ENCODE data around the gene VPS26B.

Gene VPS26B

DNA sequence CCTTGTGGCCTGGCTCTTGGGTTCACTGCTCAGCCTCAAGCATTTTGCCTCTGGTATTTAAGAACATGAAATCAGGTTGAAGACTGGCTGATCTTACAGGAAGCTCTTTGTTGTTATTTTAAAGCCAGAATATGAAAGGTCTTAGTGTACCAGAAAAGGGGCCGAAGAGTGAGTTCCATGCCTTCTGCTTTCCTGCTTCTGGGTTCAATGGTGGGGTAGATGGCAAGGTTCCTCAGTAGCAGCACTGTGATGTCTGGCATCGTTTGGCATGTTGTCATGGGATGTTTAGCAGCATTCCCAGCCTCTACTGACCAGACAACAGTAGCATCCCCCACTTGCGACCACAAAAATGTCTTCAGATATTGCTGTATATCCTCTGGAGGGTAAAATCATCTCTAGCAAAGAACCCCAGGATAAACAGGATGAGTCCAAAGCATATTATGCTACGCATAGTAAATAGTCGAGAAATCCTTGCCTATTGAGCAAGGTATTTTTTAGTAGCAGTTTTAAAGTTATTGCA lies 2.4 kb downstream of the VPS26B start:
- Histone ChIP-seq H3K36me3 (ENCODE audit: insufficient read depth, low read length) (0 out of 2 replicates have a peak, but pooled peaks cover 6% of the 10 kb centered on the region), H3K9ac (ENCODE audit: insufficient read length) (no peak overlapping the region), H3K4me3 (peak overlapping the region; percentile 99; the same call in 1 of the 2 replicates), H3K27ac (no peak overlapping the region), H3K9me3 (ENCODE audit: low read depth, low read length) (no peaks in the 10 kb centered on the region)
- TF ChIP-seq POLR2AphosphoS5 (IDR thresholded peaks at IDR 0.05; ENCODE audit: borderline replicate concordance, low read depth, low read length) (no peak), FOXP2 (optimal IDR thresholded peaks at IDR 0.05; ENCODE audit: control extremely low read depth, extremely low read length, insufficient read depth) (no peak), EZH2 (IDR thresholded peaks at IDR 0.05) (no peak)
- no peak for DNase-seq (ENCODE audit: low read depth, low spot score)

- no peak for TF ChIP-seq FOXP2 (optimal IDR thresholded peaks at IDR 0.05; ENCODE audit: control extremely low read depth, extremely low read length, insufficient read depth)
- TF ChIP-seq EZH2 (IDR thresholded peaks at IDR 0.05): no peak
- no peak for TF ChIP-seq POLR2AphosphoS5 (IDR thresholded peaks at IDR 0.05; ENCODE audit: borderline replicate concordance, low read depth, low read length)
- no peak for DNase-seq (ENCODE audit: low read depth, low spot score)
- H3K27ac ChIP-seq: no peak overlapping the region
- H3K9me3 ChIP-seq (ENCODE audit: low read depth, low read length): no peaks in the 10 kb centered on the region
- H3K9ac ChIP-seq (ENCODE audit: insufficient read length): no peak overlapping the region
- H3K4me3 ChIP-seq: no peak overlapping the region
- H3K36me3 ChIP-seq (ENCODE audit: insufficient read depth, low read length): no peaks in the 10 kb centered on the region
Observed at GRCh38 chr11:134228625-134229024, 4.2 kb downstream of the VPS26B start.

- DNase-seq (ENCODE audit: low read depth, low spot score): no peak
- H3K4me3 ChIP-seq: no peak overlapping the region
- H3K36me3 ChIP-seq (ENCODE audit: insufficient read depth, low read length): no peaks in the 10 kb centered on the region
- no peak for TF ChIP-seq EZH2 (IDR thresholded peaks at IDR 0.05)
- TF ChIP-seq POLR2AphosphoS5 (IDR thresholded peaks at IDR 0.05; ENCODE audit: borderline replicate concordance, low read depth, low read length): no peak
- no peak for TF ChIP-seq FOXP2 (optimal IDR thresholded peaks at IDR 0.05; ENCODE audit: control extremely low read depth, extremely low read length, insufficient read depth)
- no peaks in the 10 kb centered on the region for H3K9me3 ChIP-seq (ENCODE audit: low read depth, low read length)
- no peak overlapping the region for H3K27ac ChIP-seq
- H3K9ac ChIP-seq (ENCODE audit: insufficient read length): no peak overlapping the region
Observed at GRCh38 chr11:134229126-134229790, 4.8 kb downstream of the VPS26B start.

DNA sequence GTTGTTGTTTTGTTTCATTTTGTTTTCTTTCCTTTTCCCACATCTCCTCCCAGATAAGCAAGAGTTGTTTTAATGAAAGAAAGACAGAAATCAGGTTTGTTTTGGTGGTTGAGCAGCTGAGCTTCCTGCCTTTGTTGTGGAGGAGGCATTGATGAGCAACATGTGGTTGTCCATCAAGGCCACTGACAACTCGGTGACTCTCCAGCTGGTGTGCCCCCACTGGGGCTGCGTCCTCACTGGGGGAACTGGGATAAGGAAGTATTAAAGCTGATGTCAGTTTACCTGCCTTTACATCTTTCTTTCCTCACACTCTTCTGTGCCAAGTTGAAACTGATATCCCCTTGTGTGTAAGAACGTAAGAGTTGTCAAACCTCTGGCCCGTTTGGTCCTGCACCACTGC lies 5.9 kb downstream of the VPS26B start:
- Histone ChIP-seq H3K36me3 (ENCODE audit: insufficient read depth, low read length) (no peaks in the 10 kb centered on the region; the same call in 1 of the 2 replicates), H3K27ac (no peak overlapping the region), H3K4me3 (no peak overlapping the region), H3K9me3 (ENCODE audit: low read depth, low read length) (no peaks in the 10 kb centered on the region), H3K9ac (ENCODE audit: insufficient read length) (no peak overlapping the region)
- no peak for TF ChIP-seq POLR2AphosphoS5 (IDR thresholded peaks at IDR 0.05; ENCODE audit: borderline replicate concordance, low read depth, low read length)
- no peak for TF ChIP-seq FOXP2 (optimal IDR thresholded peaks at IDR 0.05; ENCODE audit: control extremely low read depth, extremely low read length, insufficient read depth)
- TF ChIP-seq EZH2 (IDR thresholded peaks at IDR 0.05): no peak
- DNase-seq (ENCODE audit: low read depth, low spot score): no peak

DNA sequence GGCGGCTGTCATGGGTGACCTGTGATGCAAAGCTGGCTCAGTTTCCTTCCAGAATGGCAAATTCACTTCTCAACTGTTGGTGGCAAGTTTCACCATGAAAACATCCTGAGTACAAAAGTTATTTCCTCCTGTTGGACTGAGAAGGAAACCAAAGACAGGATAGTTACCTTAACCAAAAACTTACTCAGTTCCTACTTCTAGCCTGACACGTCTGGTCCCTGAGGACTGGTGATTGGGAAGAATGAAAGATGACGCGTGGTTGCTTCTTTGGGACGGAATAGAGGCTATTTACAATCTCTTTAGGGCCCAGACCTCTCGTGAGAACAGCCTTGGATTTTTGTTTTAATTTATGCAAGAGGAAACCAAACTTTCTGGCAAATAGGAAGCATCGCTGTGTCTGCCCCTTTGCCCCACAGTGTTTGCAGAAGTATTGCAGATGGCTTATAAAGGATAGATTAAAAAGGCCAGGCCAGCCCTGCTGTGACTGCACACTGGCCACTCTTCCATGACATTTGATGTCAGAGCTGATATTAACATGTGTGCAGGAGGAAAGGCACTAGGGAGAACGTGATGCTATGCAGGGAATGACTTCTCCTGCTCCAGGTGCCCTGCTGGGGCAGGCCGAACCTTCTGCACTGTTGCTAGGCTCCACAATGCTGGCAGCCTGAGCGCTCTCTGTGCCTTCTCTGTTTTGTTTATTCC lies 7.6 kb downstream of the VPS26B start:
- TF ChIP-seq EZH2 (IDR thresholded peaks at IDR 0.05) (no peak), FOXP2 (optimal IDR thresholded peaks at IDR 0.05; ENCODE audit: control extremely low read depth, extremely low read length, insufficient read depth) (no peak), POLR2AphosphoS5 (IDR thresholded peaks at IDR 0.05; ENCODE audit: borderline replicate concordance, low read depth, low read length) (no peak)
- no peaks in the 10 kb centered on the region for H3K9me3 ChIP-seq (ENCODE audit: low read depth, low read length)
- H3K9ac ChIP-seq (ENCODE audit: insufficient read length): no peak overlapping the region
- H3K27ac ChIP-seq: no peak overlapping the region
- peaks cover 5% of the 10 kb centered on the region; the same call in 1 of the 2 replicates for H3K36me3 ChIP-seq (ENCODE audit: insufficient read depth, low read length)
- no peak for DNase-seq (ENCODE audit: low read depth, low spot score)
- no peak overlapping the region for H3K4me3 ChIP-seq

DNA sequence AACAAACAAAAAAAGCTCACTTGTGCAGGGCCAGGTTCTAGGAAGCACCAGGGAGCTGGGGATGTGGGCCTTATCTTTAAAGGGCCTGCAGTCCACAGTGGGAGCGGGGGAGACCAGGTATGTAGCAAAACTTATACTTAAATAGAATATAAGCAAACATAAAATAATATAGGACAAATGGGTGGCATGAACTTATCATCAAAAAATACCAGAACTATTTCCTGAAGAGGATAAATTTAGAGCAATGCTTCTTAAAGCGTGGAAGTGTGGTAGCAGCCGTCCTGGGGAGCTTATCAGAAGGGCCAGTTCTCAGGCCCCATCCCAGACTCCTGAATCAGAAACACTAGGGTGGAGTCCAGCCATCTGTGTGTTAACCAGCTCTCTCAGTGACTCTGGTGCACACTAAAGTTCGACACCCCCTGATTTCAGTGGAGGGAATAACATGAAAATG lies 9.3 kb downstream of the VPS26B start:
- DNase-seq (ENCODE audit: low read depth, low spot score): no peak
- H3K36me3 ChIP-seq (ENCODE audit: insufficient read depth, low read length): peaks cover 5% of the 10 kb centered on the region; the same call in 1 of the 2 replicates
- H3K27ac ChIP-seq: no peak overlapping the region
- H3K4me3 ChIP-seq: no peak overlapping the region
- TF ChIP-seq FOXP2 (optimal IDR thresholded peaks at IDR 0.05; ENCODE audit: control extremely low read depth, extremely low read length, insufficient read depth): no peak
- no peak for TF ChIP-seq POLR2AphosphoS5 (IDR thresholded peaks at IDR 0.05; ENCODE audit: borderline replicate concordance, low read depth, low read length)
- TF ChIP-seq EZH2 (IDR thresholded peaks at IDR 0.05): no peak
- no peak overlapping the region for H3K9ac ChIP-seq (ENCODE audit: insufficient read length)
- no peaks in the 10 kb centered on the region for H3K9me3 ChIP-seq (ENCODE audit: low read depth, low read length)

DNA sequence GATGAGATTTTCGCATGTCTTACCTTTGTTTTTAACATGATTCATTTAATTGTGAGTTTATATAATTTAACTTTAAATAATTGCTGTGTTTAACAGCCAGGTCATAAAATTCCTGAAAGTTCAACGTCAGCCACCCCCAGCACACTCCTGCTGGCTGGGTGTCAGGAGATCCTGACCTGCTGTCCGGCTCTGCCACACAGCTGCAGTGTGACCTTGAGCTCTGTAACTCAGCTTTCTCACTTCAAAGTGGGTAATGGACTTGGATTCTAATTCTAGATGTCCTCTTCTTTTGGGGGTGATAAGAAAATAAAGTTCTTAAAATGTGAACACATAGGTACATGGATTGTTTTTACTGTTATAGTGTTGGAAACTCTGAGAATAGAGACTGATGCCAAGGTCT lies 10.9 kb downstream of the VPS26B start:
- Histone ChIP-seq H3K27ac (no peak overlapping the region), H3K9ac (ENCODE audit: insufficient read length) (no peak overlapping the region), H3K36me3 (ENCODE audit: insufficient read depth, low read length) (peaks cover 17% of the 10 kb centered on the region; the same call in 1 of the 2 replicates), H3K4me3 (no peak overlapping the region), H3K9me3 (ENCODE audit: low read depth, low read length) (no peaks in the 10 kb centered on the region)
- DNase-seq (ENCODE audit: low read depth, low spot score): no peak
- TF ChIP-seq POLR2AphosphoS5 (IDR thresholded peaks at IDR 0.05; ENCODE audit: borderline replicate concordance, low read depth, low read length) (no peak), FOXP2 (optimal IDR thresholded peaks at IDR 0.05; ENCODE audit: control extremely low read depth, extremely low read length, insufficient read depth) (no peak), EZH2 (IDR thresholded peaks at IDR 0.05) (no peak)

DNA sequence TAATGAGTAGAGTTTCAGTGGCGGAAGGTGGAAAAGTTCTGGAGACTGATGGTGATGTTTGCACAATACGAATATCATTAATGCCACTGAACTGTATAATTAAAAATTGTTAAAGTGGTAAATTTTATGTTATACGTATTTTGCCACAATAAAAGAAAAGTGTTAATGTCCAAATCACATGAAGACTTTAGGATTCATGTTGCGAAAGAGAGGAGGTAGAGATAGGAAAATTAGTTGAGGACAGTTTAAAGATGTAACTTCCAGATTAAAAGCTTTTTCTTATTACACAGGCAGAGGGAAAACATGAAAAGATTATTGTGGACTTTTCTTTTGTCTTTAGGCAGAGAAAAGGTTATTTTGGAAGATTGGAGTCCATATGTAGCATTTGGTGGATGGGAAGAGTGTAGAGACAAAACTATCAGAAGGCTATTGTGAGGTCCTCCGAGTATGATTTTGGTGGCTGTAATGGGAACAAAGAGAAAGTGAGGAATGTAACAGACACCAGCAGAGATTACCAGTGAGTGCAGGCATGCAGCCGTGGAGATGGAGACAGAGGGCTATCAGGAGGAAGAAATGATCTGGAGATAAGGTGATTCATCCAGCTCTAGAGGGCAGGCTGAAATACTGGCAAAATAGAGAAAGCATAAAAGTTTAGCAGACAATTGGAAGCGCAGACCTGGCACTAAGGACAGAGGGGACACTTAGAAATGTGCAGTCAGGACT lies 12.5 kb downstream of the VPS26B start:
- H3K4me3 ChIP-seq: no peak overlapping the region
- H3K9ac ChIP-seq (ENCODE audit: insufficient read length): no peak overlapping the region
- H3K36me3 ChIP-seq (ENCODE audit: insufficient read depth, low read length): peaks cover 17% of the 10 kb centered on the region; the same call in 1 of the 2 replicates
- DNase-seq (ENCODE audit: low read depth, low spot score): no peak
- TF ChIP-seq EZH2 (IDR thresholded peaks at IDR 0.05) (no peak), POLR2AphosphoS5 (IDR thresholded peaks at IDR 0.05; ENCODE audit: borderline replicate concordance, low read depth, low read length) (no peak), FOXP2 (optimal IDR thresholded peaks at IDR 0.05; ENCODE audit: control extremely low read depth, extremely low read length, insufficient read depth) (no peak)
- H3K27ac ChIP-seq: no peak overlapping the region
- H3K9me3 ChIP-seq (ENCODE audit: low read depth, low read length): no peaks in the 10 kb centered on the region

Measured in SK-N-MC (cell line).